Adrenal gland (tissue), 5 donors: ENCODE results near the gene CLEC14A.

Experiments
- POLR2A ChIP-seq, 2 donors: fragments of 450-650 bp; IDR thresholded peaks; one replicate each; pipeline ENCODE4 v1.6.1; 2017; ENCODE audit warnings: antibody characterized with exemption in 2 of 2, mild to moderate bottlenecking in 2 of 2, moderate library complexity in 1 of 2
- TF ChIP-seq, protein P1 (sequence below), 6 experiments: fragments of 450-650 bp in 4 of 6; fragments of 200-600 bp in 2 of 6; sonication (generic) in 1 of 6; IDR thresholded peaks; 1 replicate in 5 of 6; 2 replicates in 1 of 6; pipeline versions ENCODE4 v1.5.1 to v1.8.0; 2016 to 2021; ENCODE audit warnings: antibody characterized with exemption in 6 of 6, mild to moderate bottlenecking in 2 of 6, moderate library complexity in 1 of 6
- donor health status: DM: no; HTN: no; CAD: no.

DNA sequence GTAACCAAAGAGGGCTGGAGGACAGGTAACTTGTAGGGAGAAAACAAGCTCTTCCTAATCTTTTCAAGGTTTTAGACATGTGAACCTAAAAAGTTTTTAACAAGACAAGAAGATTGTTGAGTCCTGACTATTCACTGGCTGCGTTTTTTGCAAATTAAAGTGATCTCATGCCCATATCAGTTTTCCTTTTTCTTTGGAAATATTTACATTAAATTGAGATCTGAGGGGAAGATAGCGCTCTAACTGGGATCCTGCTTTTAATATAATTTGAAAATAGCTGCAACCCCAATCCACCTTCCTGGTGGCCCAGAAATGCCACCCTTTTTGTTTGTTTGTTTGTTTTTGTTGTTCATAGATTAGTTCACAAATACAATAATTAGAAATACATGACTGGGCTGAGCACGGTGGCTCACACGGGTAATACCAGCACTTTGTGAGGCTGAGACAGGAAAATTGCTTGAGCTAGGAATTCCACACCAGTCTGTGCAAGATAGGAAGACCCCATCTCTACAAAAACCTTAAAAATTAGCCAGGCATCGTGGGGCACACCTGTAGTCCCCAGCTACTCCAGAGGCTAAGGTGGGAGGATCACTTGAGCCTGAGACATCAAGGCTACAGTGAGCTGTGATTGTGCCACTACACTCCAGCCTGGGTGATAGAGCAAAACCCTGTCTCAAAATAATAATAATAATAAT lies 50.6 kb downstream of the CLEC14A start:
- TF ChIP-seq, protein P1, sequence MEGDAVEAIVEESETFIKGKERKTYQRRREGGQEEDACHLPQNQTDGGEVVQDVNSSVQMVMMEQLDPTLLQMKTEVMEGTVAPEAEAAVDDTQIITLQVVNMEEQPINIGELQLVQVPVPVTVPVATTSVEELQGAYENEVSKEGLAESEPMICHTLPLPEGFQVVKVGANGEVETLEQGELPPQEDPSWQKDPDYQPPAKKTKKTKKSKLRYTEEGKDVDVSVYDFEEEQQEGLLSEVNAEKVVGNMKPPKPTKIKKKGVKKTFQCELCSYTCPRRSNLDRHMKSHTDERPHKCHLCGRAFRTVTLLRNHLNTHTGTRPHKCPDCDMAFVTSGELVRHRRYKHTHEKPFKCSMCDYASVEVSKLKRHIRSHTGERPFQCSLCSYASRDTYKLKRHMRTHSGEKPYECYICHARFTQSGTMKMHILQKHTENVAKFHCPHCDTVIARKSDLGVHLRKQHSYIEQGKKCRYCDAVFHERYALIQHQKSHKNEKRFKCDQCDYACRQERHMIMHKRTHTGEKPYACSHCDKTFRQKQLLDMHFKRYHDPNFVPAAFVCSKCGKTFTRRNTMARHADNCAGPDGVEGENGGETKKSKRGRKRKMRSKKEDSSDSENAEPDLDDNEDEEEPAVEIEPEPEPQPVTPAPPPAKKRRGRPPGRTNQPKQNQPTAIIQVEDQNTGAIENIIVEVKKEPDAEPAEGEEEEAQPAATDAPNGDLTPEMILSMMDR (IDR thresholded peaks at IDR 0.05): no peak
- TF ChIP-seq POLR2A (IDR thresholded peaks at IDR 0.05): no peak
